ENCODE results near the gene ERCC4. TPM values are rescaled to one million over a fixed set of nuclear protein-coding genes. Genes with fewer than 3 reads are reported as not detected.

Gene ERCC4
- total and polyA plus RNA-seq, 8 donors, result 1.2 to 6.7 (median 4.9) TPM

- FAIRE-seq (no peak), ATAC-seq (no peak), DNase-seq (no peak)
- H3K9me3 ChIP-seq, result no peaks in the 10 kb centered on the region
- H3K27ac ChIP-seq, result no peak overlapping the region
- H3K4me3 ChIP-seq, result no peak overlapping the region
- H3K4me1 ChIP-seq, result peaks cover 0 to 3% (median 0%) of the 10 kb centered on the region in 3 donors
- no peaks in the 10 kb centered on the region for H3K27me3 ChIP-seq
- intact Hi-C loops (cut with DNase I), result no loop called here
- WGBS, 2 donors, result 73 to 81% methylated on average over 4 of the region's 4 CpGs
- no peak for TF ChIP-seq CTCF (IDR thresholded peaks at IDR 0.05)
- no peaks in the 10 kb centered on the region for H3K36me3 ChIP-seq
Observed at GRCh38 chr16:13896543-13897182, 23.3 kb upstream of the ERCC4 start.

- TF ChIP-seq CTCF (IDR thresholded peaks at IDR 0.05), result no peak
- Histone ChIP-seq H3K27me3 (no peaks in the 10 kb centered on the region), H3K4me1 (peaks cover 2 to 7% (median 5%) of the 10 kb centered on the region in 3 donors), H3K27ac (no peak overlapping the region), H3K4me3 (no peak overlapping the region), H3K9me3 (no peaks in the 10 kb centered on the region), H3K36me3 (no peaks in the 10 kb centered on the region)
- WGBS, 2 donors, result 51 to 57% methylated on average over 2 of the region's 2 CpGs
- no peak for ATAC-seq
- DNase-seq, result no peak
- intact Hi-C loops (cut with DNase I), result no loop called here
- FAIRE-seq, result no peak
Observed at GRCh38 chr16:13897806-13898205, 22.1 kb upstream of the ERCC4 start.

GRCh38 chr16:13898233-13898632 lies 21.7 kb upstream of the ERCC4 start:
- no peak for FAIRE-seq
- intact Hi-C loops (cut with DNase I), result no loop called here
- WGBS, 2 donors, result 51 to 67% methylated on average over 3 of the region's 3 CpGs

GRCh38 chr16:13902052-13902451 lies 17.9 kb upstream of the ERCC4 start:
- no peaks in the 10 kb centered on the region for H3K36me3 ChIP-seq
- H3K4me1 ChIP-seq, result peaks cover 3 to 11% (median 10%) of the 10 kb centered on the region in 3 donors
- ATAC-seq (no peak), DNase-seq (no peak), FAIRE-seq (no peak)
- H3K9me3 ChIP-seq, result no peaks in the 10 kb centered on the region
- TF ChIP-seq CTCF (IDR thresholded peaks at IDR 0.05), result no peak
- H3K27ac ChIP-seq, result peak overlapping the region in 1 of 4 donors; percentile 10
- intact Hi-C loops (cut with DNase I), result no loop called here
- 59 to 67% methylated on average over 3 of the region's 3 CpGs for WGBS, 2 donors
- H3K4me3 ChIP-seq, result no peak overlapping the region
- H3K27me3 ChIP-seq, result no peaks in the 10 kb centered on the region

More at GRCh38 chr16:13898233-13898632, 21.7 kb upstream of the ERCC4 start:
- Histone ChIP-seq H3K27me3 (no peaks in the 10 kb centered on the region), H3K4me1 (peaks cover 3 to 10% (median 9%) of the 10 kb centered on the region in 3 donors), H3K36me3 (no peaks in the 10 kb centered on the region), H3K9me3 (no peaks in the 10 kb centered on the region), H3K4me3 (no peak overlapping the region), H3K27ac (no peak overlapping the region)
- DNase-seq (no peak), ATAC-seq (no peak)
- TF ChIP-seq CTCF (IDR thresholded peaks at IDR 0.05), result no peak

GRCh38 chr16:13902677-13903076 lies 17.3 kb upstream of the ERCC4 start:
- ATAC-seq (peak; percentile 49 to 66 (median 64)), FAIRE-seq (no peak), DNase-seq (no peak)
- Histone ChIP-seq H3K9me3 (no peaks in the 10 kb centered on the region), H3K36me3 (no peaks in the 10 kb centered on the region), H3K27me3 (no peaks in the 10 kb centered on the region), H3K27ac (peak overlapping the region in 2 of 4 donors; percentile 6 to 10), H3K4me3 (no peak overlapping the region), H3K4me1 (peaks cover 3 to 11% (median 8%) of the 10 kb centered on the region in 3 donors)
- WGBS, 2 donors, result 38 to 49% methylated on average over 3 of the region's 3 CpGs
- TF ChIP-seq CTCF (IDR thresholded peaks at IDR 0.05), result no peak
- intact Hi-C loops (cut with DNase I), result no loop called here
